ENCODE data around the gene MOV10L1.
"Not testable (repeated sequence)": the region's sequence is repeated elsewhere in the genome, so short reads cannot be mapped to it uniquely, and the experiment has no call there.

Gene MOV10L1

DNA sequence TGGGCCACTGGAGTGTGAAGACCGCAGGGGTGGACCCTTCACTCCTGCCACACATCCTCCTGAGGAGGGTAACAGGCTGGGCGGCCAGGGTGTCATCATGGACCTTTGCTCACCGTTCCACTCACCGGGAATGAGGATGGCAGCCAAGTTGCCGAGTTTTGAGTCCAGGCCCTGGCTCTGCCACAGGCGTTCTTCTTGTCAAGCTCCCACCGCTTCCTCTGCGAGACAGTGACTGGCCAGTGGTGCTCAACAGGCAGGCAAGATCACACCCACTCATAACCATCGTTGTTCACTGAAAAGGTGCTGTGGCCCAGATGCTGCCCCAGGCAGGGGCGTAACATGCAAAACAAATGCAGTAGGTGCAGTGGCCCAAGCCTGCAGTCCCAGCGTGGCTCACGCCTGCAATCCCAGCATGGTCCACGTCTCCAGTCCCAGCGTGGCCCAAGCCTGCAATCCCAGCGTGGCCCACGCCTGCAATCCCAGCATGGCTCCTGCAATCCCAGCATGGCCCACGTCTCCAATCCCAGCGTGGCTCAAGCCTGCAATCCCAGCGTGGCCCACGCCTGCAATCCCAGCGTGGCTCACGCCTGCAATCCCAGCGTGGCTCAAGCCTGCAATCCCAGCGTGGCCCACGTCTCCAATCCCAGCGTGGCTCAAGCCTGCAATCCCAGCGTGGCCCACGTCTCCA lies 75.8 kb downstream of the MOV10L1 start:
- DNase-seq = no peak

- DNase-seq = no peak
Measured at GRCh38 chr22:50167689-50168489, 78.1 kb downstream of the MOV10L1 start.

DNA sequence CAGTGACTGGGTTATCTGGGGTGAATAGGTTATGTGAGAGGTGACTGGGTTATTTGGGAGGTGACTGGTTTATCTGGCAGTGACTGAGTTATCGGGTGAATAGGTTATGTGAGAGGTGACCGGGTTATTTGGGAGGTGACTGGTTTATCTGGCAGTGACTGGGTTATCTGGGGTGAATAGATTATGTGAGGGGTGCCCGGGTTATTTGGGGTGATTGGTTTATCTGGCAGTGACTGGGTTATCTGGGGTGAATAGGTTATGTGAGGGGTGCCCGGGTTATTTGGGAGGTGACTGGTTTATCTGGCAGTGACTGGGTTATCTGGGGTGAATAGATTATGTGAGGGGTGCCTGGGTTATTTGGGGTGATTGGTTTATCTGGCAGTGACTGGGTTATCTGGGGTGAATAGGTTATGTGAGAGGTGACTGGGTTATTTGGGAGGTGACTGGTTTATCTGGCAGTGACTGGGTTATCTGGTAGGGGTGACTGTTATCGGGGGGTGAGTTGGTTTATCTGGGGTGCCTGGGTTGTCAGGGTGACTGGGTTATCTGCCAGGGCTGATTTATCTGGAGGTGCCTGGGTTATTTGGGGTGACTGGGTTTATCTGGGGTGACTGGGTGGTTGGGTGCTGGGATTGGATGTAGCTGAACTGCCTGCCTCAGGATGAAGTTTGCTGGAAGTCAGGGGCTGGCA lies 78.8 kb downstream of the MOV10L1 start:
- not testable (repeated sequence) for DNase-seq

DNA sequence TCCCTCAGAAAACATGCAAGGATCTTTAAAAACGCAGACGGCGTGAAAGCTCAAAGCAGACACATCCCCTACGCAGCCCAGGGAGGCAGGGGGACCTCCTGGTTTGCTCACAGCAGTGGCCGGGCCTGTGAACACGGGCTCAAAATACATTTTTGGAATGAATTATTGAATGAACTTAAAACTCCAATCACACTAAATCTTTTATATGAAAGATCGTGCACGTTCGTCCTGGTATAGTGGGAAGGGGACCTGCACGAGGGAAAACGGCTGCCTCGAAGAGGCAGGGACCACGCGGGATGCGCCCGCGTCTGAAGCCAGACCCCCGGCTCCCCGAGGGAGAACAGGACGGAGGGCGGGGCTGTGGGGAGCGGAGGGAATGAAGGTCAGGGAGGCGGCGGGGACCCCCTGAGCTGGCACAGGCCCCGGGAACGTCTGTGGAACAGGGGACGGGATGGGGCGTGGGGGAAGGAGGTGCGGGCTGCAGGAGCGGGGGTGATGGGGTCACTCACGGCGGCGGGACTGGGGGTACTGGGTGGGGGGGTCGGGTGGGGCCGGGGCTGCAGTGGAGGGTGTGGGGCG lies 79.5 kb downstream of the MOV10L1 start:
- DNase-seq = no peak

DNA sequence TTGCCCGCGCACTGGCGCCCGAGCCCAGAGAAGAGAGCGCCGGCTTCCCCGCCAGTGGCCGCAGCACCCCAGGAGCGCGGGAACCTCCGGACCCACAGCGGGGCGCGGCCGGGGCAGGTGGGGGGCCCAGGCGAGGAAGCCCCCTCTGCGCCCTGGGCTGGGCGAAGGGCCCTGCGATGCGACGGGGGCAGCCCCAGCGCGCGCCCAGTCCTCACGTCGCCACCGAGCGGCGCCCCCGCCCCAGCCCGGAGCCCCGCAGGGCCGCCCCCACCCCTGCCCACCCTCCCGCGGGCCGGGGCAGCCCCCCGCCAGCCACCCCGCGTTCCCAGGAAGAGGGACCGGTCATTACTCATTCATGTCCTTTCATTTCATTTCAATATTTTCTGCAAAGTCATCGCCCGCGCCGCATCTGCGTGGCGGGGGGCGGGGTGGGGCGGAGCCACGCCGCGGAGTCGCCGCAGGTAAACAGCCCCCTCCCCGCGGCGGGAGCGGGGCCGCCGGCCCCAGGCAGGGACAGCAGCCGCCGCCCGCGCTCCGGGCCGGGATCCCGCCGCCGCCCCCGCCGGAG lies 80.1 kb downstream of the MOV10L1 start:
- no peak for DNase-seq

DNA sequence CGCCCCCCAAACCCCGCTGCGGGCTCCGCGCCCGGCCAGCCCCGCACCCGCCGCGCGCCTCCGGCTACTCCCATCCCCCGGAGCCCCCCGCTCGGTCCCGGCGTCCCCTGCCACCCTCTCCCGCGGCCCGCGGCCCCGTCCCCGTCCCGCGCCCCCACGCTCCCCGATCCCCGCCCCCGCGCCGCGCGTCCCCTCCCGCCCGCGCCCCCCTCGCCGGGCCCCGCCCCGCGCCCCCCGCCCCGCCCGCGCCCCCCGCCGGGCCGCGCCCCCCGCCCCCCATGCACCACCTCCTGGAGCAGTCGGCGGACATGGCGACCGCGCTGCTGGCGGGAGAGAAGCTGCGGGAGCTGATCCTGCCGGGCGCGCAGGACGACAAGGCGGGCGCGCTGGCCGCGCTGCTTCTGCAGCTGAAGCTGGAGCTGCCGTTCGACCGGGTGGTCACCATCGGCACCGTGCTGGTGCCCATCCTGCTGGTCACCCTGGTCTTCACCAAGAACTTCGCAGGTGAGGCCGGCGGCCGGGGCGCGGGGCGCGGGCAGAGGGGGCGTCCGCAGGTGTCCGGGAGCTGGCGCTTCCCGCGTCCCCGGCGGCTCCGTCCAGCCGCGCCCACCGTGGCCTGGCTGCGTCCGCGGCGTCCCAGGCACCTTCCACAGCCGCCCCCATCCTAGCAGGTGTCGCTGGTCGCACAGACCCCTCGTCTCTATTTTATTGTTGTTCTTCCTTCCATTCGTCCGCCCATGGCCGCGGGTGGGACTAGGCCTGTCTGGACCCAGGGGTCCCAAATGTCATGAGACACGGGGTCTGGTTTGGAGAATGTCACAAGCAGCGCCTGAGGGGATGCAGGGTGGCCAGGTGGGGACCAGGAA lies 80.9 kb downstream of the MOV10L1 start, which contains the start of gene PANX2:
Gene PANX2 (plus strand): TSS at position 279 of the 866 bp plus-strand sequence. CDS start 0 bp downstream, at position 279.
- no peak for DNase-seq

GRCh38 chr22:50171319-50171964 lies 81.6 kb downstream of the MOV10L1 start:
- DNase-seq = no peak

DNA sequence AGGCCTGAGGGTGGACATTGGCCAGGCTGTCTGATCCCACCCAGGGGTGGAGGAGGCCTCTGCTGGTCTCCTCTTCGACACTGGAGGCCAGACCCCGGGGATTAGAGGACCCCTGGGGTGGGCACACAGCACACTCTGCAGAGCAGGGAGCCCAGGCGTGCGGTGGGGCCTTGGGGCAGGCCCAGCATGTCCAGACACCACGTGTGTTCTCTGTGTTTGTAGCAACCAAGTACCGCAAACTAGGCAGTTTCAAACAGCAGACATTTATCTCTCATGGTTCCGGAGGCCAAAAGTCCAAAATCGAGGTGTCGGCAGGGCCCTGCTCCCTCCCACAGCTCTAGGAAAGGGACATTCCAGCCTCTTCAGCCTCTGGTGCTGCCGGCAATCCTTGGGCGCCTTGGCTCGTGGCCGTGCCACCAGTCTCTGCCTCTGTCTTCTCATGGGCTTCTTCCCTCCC lies 82.2 kb downstream of the MOV10L1 start:
- DNase-seq = no peak

GRCh38 chr22:50173311-50173982 lies 83.6 kb downstream of the MOV10L1 start:
- peak; percentile 23 to 33 for DNase-seq

GRCh38 chr22:50173983-50174355 lies 84.2 kb downstream of the MOV10L1 start:
- no peak for DNase-seq

- no peak for DNase-seq
Measured at GRCh38 chr22:50174382-50175190, 84.8 kb downstream of the MOV10L1 start.

DNA sequence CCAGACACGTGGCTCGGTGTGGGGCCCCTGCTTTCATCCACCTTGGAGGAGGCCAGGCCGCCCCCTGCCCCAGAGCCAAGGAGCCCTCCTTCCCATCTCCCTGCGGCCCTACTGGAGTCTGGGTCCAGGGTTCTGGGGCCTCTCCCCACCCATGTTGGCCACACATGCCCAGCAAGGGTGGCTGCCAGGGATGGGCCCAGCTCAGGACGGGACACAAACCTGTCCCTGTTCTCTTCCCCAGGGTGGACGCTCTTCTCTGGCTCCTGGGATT lies 85.3 kb downstream of the MOV10L1 start:
- no peak for DNase-seq

DNA sequence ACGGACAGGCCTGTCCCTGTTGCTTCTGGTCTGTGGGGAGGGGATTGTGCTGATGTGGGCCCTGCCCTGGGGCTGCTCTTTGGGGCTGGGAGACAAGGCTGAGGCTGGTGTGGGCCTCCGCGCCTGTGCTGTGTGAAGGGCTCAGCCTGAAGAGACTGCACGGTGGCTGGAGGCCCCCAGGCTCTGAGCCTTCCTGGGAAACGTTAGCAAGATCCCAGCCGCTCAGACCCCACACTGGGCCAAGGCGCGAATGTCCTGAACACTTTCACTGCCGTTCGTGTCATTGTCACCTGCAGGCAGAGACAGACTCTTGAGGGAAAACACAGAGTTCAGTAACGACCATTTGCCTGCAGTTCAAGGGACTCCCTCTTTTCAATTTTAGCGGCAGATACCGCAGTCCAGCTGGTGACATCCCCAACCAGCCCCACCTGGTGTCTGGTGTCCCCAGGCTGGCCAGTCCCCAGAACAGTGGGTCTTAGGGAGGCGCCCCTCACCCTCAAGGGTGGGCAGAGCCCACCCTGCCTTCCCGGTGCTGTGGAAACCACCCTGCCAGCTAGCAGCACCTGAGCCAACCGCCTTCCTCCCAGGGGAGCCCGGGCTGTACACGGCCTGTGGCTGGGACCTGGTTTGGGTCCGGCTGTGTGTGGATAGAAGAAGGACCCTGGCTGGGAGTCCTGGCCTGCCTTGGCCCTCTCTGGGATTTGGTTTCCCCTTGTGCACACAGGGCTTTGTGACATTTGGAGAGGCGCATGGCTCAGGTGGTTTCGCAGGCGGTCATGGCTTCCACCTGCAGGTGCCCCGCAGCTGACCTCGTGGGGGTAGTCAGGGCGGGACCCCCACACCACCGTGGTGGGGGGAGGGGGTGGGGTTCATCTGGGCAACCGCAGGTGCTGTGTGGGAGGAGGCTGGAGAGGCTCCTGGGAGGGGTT lies 86.4 kb downstream of the MOV10L1 start:
- no peak for DNase-seq

DNA sequence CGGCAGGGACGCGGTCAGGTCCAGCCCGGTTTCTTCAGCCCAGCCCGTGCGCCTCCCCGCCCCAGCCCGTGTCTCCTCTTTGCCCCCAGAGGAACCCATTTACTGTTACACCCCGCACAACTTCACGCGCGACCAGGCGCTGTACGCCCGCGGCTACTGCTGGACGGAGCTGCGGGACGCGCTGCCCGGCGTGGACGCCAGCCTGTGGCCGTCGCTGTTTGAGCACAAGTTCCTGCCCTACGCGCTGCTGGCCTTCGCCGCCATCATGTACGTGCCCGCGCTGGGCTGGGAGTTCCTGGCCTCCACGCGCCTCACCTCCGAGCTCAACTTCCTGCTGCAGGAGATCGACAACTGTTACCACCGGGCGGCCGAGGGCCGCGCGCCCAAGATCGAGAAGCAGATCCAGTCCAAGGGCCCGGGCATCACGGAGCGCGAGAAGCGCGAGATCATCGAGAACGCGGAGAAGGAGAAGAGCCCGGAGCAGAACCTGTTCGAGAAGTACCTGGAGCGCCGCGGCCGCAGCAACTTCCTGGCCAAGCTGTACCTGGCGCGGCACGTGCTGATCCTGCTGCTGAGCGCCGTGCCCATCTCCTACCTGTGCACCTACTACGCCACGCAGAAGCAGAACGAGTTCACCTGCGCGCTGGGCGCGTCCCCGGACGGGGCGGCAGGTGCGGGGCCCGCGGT lies 87.2 kb downstream of the MOV10L1 start:
- no peak for DNase-seq

- DNase-seq = no peak
Measured at GRCh38 chr22:50177537-50178470, 88.0 kb downstream of the MOV10L1 start.

GRCh38 chr22:50178471-50178864 lies 88.7 kb downstream of the MOV10L1 start:
- no peak for DNase-seq
